DMS153 (cell line): ENCODE measurements around the gene GALNT2.

Experiments used
- DNase-seq: peaks from one replicate; lab custom pipeline; 2025; lab: John Stamatoyannopoulos, UW

GALNT2 gene

DNA sequence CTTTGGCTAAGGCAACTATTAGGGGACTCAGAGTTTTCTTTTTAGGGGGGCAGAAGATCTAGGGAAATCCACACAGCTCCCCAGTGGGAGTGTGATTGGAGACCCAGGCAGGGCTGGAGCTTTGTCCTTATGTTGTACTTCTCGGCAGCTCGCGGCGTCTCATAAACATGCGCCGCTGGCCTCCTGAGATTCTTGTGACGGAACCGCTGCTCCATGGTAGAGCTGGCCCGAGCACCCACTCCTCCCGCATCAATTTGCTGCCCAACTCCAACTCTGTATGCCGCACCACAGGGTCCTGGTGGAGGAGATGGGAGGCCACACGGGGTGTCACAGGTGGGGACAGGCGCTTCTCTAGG is 143.9 kb downstream of the GALNT2 start:
- no peak for DNase-seq

DNA sequence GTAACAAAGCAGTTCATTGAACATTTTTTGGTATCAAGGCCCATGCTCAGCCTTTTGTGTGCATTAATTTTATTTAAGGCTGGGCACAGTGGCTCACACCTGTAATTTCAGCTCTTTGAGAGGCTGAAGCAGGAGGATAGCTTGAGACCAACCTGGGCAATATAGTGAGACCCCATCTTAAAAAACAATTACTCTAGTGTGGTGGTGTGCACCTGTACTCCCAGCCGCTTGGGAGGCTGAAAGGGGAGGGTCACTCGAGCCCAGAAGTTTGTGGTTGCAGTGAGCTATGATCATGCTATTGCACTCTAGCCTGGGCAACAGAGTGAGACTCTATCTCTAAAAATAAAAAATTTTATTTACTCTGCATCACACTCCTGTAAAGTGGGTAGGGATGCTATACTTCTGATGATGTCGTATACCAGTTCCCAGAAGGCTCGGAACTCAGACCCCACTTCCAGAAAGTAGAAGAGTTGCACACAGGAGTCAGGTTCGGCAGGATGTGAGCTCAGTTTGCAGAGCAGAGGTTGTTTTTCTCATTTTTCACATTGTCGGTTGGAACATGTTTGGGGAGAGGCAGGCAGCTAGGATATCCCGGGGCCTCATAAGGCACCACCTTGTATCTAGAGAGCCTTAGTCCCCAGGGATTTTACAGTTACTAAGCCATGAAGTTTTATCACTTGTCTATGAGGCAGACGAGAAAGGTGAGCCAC is 144.6 kb downstream of the GALNT2 start:
- no peak for DNase-seq

DNA sequence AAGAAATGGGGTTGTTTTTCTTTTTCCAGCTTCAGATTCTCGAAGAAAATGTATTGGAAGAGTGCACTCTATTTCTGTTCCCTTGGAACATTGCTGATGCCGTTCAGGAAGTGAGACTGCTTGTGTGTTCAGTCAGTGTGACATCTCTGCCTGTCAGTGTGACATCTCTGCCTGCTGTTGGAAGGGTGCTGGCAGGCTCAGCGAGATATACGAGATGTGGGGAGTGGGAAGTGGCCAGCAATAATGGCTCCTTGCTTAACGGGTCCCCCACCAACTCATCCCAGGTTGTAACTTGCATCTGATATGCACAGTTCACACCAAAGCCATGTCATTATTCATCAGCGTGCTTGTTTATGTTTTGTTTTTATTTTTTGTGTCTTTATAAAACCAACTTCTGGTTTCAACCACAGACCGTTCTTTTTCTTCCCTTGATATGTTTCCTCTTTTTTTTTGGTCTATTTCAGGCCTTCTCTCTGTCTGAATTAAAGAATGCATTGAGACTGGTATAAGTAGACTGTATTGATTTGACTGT is 145.4 kb downstream of the GALNT2 start:
- no peak for DNase-seq

DNA sequence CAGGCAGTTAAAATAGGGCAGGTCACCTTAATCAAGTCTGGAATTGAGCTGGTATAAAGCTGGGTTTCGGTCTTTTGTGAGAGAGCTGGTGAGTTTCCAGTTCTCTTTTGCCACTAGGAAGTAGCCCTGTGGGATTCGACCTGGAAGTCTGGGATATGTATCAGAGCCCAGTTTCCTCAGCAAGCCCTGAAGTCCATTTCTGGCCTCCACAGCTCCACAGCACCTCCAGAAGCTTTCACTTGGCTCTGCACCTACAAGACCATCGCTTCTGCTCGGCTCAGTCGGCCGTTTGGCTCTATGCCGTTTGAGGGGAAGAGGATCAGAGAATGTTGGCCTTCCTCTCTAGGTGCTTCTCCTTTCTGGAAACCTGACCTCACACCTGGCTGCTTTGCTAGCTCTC is 148.0 kb downstream of the GALNT2 start:
- DNase-seq = peak; percentile 68

DNA sequence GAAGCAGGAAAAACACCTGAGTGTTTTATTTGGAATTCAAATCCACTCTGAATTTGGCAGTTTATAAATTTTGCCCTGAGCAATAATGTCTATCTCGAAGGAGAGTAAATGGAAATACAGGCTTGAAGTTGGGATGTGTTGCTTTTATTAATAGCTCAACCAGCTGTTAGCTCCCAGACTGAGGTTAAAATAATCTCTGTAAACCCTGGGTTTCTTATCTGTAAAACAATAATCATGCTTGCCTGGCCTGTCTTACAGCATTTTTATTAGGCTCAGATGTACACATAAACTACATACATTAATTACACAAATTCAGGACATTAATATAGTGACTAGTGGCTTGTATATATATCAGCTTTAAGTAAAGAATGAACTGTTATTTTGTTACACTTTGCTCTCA is 148.5 kb downstream of the GALNT2 start:
- DNase-seq = no peak

DNA sequence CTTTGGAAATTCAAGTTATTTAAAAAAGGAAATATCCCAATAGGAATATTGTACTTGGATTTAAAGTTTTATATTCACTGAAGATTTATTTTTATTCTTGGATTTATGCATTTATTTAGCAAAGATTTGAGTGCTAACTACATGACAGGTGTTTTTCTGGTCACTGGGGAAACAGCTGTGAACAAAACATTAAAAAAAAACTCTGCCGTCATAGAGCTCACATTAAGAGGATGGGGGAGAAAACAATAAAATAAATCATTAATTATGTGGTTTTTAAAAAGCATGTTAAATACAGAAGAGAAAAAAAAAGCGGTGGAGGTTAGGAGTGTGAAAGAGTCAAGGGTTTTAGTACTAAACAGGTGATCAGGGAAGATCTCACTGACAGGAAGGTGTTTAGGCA is 149.9 kb downstream of the GALNT2 start:
- peak; percentile 57 for DNase-seq

DNA sequence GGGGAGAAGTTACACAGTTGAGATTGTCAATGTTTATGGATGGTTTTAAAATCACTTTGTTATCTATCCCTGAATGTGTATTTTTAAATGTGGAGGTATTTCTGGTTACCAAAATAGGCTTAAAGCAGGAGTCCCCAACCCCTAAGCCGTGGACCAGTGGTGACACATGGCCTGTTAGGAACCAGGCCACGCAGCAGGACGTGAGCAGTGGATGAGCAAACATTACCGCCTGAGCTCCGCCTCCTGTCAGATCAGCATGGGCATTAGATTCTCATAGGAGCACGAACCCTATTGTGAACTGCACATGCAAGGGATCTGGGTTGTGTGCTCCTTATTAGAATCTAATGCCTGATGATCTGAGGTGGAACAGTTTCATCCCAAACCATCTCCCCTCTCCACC is 151.6 kb downstream of the GALNT2 start:
- no peak for DNase-seq

DNA sequence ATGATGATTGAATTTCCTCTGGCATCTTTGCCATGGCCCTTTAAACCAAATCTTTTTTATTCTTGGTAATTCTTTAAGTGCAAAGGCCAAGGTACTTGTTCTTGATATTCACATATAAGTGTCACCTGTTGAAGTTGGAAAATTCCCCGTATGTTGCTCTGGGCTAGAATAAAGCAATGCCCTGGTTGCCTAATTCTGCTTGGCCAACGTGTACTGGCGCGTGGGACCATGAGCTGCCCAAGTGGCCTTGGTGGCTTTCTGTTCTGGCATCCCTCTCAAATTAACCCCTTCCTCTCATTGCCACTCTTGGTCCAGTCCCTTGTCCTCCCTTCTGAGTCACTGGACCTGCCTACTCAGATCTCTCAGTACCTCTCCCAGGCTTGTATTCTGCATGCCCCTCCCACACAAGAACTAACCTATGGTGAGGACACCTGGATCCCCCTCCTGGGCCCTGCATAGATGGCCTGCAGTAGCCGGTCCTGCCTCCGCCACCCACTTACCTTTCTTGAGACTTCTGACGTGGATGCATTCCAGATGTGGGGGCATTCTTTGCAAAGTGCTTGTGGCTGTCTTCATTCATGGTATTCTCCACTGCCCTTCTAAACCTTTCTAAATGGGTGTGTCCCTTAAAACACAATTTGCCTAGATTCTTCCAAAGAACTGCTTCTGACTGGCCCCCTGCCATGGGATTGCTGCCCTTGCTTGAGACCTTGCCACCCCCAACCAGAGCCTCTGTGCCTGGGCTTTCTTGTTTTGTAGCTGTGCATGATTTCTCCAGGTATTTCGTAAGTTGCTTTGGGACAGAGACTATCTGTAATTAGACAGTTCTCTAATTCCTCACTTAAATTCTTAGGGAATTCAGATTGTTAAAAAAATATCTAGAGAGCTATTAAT is 152.4 kb downstream of the GALNT2 start:
- DNase-seq = no peak

DNA sequence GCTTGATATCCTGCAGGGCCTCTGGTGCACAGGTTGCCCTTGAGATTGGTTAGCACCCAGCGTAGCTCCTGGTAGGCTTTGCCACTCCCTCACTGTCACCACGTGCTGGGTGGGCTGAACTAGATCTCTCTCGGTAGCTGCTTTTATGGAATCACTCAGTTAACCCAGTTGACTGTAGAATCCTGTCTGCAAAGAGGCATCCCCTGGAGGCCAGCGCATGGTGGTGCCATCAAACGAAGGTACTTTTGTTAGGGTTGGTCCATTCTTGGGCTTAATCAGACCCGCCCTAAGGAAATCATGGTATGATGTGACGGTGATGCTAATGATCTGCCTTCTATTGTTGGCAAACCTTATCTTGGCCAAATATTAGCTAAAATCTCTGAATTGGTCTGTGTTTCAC is 153.4 kb downstream of the GALNT2 start:
- DNase-seq = no peak

DNA sequence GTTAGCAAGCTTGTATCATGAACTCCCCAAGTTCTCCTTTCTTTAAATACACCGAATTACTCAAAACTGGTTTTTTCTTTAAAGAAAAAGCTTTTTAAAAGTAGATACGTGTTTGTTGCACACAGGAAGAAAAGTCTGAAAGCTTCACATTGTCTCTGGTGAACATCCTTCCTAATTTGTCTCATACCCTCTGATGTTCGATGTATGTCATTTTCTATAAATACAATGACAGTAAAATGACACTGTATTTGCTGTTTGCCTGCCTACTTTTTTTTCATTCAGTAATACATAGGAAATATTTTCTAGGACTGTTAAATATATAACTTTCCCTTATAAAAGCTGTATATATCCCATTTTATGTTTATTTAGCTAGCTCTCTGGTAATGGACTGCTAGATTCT is 153.9 kb downstream of the GALNT2 start:
- no peak for DNase-seq

DNA sequence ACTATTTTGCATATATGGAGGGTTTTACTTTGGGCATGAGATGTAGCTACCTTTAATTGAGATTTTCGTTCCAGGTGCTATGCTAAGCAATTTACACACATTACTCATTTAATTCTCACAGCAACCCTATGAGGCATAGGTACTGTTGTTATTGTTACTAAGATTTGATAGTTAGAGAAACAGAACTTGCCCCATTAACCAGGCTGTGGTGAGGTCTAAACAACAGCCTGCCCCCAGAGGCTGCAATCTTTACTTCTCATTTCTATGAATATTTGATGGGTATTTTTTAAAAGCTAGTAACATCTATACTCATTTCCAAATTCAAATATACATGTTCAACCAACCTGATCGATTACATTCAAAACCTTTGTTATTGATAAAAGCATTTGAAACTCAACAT is 155.6 kb downstream of the GALNT2 start:
- DNase-seq = no peak

DNA sequence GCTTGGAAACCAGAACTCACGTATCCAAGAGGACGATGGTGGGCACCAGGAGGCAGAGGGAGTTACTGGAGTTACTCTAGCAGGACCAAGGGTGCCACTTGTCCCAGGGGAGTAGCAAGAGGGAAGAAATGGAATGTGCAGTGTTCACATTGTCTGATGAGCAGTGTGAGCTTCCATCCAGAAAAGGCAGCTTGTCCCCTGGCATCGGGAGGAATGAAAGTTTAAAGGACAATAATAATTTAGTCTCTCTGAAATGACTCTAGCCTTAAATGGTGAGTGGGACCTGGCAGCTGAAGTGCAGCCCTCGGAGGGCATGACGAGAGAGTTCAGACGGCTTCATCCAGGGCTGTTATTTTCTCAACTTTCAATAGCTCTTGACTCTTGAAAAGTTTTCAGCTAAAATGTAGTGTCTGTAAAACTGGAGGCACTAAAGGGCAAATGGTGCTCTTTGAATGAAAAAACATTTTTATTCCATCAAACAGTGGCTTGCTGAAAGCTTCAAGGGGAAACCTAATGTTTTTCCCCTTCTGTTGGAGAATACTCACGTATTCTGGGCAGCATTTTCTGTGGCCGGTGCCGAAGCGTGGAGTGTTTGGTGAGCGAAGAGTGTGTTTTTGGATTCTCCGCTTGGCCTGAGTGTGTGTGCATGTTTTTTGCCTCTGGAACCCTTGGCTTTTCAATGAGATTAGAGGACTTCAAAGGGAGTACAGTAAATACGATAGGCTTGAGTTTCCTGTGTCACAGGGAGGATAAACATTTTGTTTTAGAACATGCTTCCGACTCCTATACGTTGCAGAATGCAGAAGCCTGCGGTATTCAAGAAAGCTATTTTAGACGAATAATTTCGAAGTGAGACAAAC is 157.3 kb downstream of the GALNT2 start:
- no peak for DNase-seq

DNA sequence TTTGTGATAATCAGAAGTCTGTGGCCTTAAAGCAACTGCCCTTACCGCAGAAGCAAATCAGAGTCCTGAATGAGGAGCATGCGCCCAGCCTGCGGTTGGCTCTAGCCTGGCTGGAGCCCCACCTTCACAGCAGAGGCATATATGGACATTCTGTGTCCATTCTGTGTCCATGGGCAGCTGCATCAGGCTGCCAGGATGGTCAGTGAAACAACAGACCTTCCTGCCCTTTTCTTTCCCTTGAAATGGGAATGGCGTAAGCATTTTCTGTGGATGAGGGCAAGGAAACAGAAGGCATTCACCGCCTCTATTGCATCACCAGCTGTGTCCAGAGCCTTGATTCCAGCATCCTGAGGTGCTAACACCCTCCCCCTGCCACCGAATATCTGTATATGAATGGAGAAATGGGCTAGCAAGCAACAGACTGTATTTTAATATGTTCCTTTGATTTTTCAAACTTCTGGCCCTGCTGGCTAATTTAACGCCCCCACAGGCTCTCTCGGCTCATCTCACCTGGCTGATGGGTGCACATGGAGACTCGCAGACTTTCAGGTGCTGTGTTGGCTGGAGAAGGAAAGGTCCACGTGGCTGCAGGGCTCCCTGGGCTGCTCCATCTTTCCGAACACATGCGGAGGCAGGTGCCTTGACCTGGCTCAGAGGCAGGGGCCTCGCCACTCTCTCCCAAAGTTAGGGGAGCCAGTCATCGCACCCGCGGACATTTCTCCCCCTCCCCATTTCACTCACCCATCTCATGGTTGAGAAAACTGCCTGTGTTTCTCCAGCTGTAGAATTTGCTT is 159.2 kb downstream of the GALNT2 start:
- DNase-seq = no peak

DNA sequence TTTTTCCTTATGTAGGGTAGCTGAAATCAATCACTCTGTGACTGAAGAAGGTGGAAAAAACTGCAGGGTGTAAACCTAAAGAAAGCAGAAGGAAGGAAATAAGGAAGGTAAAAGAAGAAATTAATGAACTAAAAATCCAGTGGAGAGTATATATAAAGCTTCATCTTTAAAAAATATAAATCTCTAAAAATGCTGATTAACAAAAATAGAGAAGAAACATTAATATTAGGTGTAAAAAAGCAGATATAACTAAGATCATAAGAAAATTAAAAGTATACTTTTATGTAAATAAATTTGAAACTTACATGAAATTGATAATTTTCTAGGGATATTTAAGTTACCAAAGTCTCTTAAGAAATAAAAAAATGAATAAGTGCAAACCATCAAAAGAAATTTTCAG is 159.8 kb downstream of the GALNT2 start:
- DNase-seq = no peak

DNA sequence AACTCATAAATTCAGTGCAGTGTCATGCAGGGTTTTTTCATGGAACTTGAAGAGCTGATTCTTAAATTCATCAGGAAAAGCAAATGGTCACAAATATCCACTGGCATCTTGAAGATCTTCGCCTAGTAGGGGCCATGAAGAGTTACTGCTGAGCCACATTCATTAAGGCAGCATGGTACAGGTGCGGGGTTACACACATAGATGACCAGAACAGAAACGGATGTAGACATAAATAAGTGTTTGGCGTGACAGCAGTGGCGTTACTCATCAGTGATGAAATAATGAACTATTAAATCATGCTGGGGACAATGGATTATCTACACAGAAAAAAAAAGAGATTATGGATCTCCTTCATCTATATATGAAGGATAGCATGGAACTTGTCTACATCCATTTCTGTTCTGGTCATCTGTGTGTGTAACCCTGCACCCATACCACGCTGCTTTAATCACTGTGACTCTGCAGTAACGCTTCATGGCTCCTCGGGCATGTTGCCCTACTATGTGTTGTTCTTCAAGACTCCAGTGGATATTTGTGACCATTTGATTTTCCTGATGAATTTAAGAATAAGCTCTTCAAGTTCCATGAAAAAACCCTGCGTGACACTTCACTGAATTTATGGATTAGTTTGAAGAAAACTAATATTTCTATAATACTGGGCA is 161.3 kb downstream of the GALNT2 start:
- no peak for DNase-seq

DNA sequence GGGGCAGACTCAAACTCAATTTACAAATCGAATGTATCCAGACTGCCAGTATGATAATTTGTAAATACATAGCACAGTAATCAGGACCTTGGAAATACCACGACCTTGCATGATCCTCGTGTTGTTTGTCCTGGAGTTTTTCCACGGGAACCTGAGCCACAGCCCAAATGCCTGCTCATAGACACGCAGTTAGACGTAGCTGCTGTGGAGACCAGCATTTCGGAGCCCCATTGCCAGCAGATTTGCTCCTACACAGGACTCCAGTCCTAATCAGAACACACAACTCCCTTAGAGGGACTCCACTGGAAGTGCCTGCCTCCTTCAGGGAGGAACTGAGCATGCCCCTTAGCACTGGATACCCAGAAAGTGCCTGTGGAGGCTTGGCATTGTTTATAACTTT is 163.2 kb downstream of the GALNT2 start:
- no peak for DNase-seq

DNA sequence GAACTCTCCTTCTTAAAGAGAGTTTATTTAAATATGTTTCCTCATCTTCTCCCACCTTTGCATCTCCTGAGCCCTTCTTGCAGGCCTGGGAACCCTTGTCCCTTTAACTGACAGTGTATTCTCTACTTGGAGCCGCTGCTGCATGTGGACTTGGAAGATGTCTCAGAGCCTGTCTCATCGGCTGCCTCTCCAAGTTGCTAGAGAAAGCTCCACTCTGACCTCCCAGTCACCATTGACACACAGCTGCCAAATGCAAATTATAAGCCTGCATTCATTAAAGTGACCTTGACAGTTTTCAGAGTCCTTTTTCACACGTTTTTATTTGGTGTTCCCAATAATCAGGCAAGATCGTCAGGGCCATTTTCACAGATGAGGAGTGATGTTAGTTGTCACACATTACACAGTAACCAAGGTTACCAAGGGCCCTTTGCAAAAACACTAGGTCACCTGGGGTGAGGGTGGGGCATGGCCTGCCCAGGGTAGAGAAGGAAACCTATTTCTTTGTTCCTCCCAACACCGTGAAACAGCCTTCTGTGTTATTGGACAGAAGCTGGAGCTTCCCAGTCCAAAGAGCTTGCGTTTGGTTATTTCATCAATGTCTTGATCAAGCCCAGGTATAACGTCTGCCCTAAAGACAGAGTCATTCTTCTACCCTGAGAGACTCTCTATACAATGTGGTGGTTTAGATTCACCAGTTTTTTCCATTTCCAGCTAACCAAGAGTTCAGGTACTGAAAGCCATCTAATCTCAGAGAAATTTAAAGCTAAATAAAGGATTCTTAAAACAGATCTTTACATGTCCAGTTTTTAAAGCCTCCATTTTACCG is 164.1 kb downstream of the GALNT2 start:
- peak; percentile 34 for DNase-seq

DNA sequence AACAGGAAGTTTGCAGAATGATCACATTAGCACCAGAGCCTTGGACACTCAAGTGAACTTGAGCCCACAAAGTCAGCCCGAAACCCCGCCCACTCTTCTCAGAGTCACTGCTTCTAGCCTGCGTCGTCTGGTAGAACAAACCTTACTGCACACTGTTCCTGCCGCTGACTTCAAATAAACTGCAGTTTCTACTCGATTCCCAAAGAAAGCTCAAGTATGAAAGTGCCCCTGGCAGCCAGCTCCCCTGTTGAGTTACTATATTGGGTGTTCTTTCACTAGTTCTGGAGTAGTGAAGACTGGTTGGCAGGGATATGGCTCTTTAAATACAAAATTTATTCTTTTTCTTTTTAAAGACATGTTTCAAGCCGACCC is 164.7 kb downstream of the GALNT2 start:
- peak; percentile 58 for DNase-seq

DNA sequence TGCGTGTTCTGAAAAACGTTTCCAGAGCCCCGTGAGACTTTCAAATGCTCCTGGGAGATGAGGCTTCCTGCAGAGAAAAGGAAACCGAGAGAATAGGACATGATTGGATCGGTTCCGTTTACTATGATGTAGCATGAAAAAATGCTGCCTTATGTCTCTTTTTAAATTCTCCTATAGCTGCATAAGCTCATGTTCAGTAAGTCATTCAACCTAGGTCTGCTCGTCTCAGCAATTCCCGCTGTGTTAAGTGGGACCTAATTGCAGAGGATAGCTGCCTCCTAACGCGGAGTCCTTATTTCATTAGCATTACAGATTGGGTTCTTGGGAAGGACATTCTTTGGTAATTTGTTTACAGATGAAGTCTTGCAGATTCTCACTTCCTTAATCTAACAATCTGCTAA is 165.3 kb downstream of the GALNT2 start:
- no peak for DNase-seq

DNA sequence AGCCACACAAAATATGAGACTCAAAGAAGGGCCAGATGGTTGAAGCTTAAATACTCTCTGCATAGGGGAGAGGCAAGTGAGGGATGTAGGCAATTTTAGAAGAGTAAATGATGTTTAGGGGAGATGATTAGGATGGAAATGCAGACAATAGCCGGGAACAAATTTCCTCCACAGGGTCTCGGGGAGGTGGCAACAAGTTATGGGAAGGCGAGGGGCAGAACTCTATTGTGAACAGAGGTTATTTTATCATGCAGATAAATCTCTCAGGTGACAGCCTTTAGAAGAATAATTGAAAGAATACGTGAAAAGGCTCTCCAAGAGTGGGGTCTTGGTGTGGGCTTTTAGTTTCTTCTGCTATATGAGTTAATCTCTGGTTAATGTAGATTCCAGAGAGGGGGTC is 166.7 kb downstream of the GALNT2 start:
- no peak for DNase-seq
